WERI-Rb-1 (cell line): ENCODE measurements around the gene CD53.
"Not testable (repeated sequence)": the region's sequence is repeated elsewhere in the genome, so short reads cannot be mapped to it uniquely, and the experiment has no call there.

Source experiments
- DNase-seq: peaks from one replicate; pipeline ENCODE4 v3.0.0-alpha.2; 2020
- H3K27ac ChIP-seq: fragments of 250-450 bp; sonication (Bioruptor Pico); 2 replicates; pipeline ENCODE4 v1.5.1; 2020; ENCODE audit warnings: mild to moderate bottlenecking, moderate library complexity
- H3K27me3 ChIP-seq: fragments of 250-450 bp; sonication (Bioruptor Pico); 2 replicates; pipeline ENCODE4 v1.5.1; 2021; ENCODE audit warnings: mild to moderate bottlenecking, low read depth, moderate library complexity; ENCODE audit not compliant: insufficient read depth, severe bottlenecking
- H3K36me3 ChIP-seq: fragments of 250-450 bp; sonication (Bioruptor Pico); 2 replicates; pipeline ENCODE4 v1.5.1; 2020; ENCODE audit warnings: mild to moderate bottlenecking, moderate library complexity
- H3K4me3 ChIP-seq: 2 replicates; pipeline ENCODE4 v1.5.1; 2011; ENCODE audit warnings: low read depth, mild to moderate bottlenecking, control low read depth, low read length
- H3K9me3 ChIP-seq: fragments of 250-450 bp; sonication (Bioruptor Pico); 2 replicates; pipeline ENCODE4 v1.5.1; 2021; ENCODE audit warnings: mild to moderate bottlenecking, moderate library complexity; ENCODE audit not compliant: severe bottlenecking
- TF ChIP-seq, protein P1 (sequence below): IDR thresholded peaks from 2 replicates; pipeline ENCODE4 v1.5.1; 2011; ENCODE audit warnings: low read depth, mild to moderate bottlenecking, control low read depth, inconsistent platforms, low read length

CD53 gene

DNA sequence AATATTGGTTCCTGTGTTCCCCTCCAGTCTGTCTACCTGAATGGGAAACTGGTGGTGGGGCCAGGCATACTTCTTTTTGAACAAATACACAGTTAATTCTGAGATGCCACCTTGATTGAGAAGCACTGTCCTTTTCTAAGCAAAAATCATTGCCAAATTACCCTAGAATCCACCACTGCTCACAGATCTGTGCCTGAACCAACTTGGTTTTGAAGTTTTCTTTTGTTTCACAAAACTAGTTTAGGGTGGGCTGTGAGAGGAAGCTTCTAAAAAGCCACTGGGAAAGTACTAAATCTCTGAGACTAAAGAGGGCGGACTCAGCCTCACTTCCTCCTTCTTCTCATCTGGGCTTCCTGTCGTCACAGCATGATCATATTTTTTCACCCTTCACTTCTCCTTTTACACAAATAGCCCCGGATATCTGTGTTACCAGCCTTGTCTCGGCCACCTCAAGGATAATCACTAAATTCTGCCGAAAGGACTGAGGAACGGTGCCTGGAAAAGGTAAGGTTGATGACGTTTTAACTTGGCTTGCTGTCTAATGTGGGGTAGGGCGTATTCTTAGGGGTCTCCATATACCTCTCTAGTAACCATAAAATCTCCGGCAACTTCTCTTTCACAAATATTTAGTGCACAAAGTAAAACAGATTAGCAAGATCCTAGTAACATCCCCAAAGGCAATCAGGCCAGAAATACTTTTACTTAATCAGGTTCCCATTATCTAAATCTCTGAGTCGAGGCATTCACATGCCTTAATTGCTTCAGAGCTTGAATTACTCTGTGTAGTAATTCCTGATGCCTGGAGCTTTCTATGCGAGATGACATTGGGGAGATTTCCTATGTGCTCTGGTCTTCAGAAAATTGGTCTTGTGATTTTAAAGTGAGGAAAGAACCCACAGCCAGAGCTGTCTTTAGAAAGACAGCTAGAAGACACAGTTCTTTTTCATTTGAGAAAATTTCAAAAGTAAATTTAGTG lies at the start of gene CD53:
CD53 (plus strand) TSS at position 404 of the 976 bp plus-strand sequence. CDS start 18,261 bp downstream, outside the sequence.
- Histone ChIP-seq H3K27me3 (no peaks in the 10 kb centered on the region), H3K36me3 (no peaks in the 10 kb centered on the region), H3K4me3 (no peak within 1 kb of the TSS), H3K27ac (no peak within 1 kb of the TSS), H3K9me3 (no peaks in the 10 kb centered on the region)
- DNase-seq: no peak
- TF ChIP-seq, protein P1, sequence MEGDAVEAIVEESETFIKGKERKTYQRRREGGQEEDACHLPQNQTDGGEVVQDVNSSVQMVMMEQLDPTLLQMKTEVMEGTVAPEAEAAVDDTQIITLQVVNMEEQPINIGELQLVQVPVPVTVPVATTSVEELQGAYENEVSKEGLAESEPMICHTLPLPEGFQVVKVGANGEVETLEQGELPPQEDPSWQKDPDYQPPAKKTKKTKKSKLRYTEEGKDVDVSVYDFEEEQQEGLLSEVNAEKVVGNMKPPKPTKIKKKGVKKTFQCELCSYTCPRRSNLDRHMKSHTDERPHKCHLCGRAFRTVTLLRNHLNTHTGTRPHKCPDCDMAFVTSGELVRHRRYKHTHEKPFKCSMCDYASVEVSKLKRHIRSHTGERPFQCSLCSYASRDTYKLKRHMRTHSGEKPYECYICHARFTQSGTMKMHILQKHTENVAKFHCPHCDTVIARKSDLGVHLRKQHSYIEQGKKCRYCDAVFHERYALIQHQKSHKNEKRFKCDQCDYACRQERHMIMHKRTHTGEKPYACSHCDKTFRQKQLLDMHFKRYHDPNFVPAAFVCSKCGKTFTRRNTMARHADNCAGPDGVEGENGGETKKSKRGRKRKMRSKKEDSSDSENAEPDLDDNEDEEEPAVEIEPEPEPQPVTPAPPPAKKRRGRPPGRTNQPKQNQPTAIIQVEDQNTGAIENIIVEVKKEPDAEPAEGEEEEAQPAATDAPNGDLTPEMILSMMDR: no peak

- no peak for DNase-seq
- TF ChIP-seq, protein P1: no peak
- Histone ChIP-seq H3K36me3 (no peaks in the 10 kb centered on the region), H3K4me3 (no peak overlapping the region), H3K9me3 (no peaks in the 10 kb centered on the region), H3K27ac (no peak overlapping the region), H3K27me3 (no peaks in the 10 kb centered on the region)
These were observed 48.8 kb upstream of the CD53 start for GRCh38 chr1:110824192-110824591.

DNA sequence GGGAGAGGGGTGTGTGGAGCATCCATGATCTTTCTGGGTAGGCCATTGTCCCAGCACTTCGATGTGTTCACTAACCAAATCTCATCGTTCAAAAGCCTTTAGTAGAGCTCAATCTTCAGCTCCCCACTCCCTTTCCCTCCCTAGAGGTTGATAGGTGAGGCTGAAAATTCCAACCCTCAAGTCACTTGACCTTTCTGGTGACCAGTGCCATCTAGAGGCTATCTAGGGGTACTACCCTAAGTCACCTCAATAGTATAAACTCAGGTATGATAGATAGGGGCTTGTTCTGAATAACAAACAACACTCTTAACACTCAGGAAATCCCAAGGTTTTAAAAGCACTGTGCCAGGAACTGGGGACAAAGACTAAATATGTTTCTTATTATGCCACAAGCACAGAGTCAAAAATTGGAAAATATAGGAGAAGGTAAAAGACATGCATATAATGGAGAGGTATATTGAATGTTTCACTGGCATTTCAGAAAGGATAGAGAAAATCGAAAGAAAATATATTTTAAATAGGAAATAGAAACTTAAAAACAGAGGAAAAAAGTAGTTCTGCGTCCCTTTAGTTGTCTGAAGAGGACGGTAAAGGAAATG lies 42.9 kb upstream of the CD53 start:
- Histone ChIP-seq H3K4me3 (no peak overlapping the region), H3K27me3 (no peaks in the 10 kb centered on the region), H3K27ac (no peak overlapping the region), H3K36me3 (no peaks in the 10 kb centered on the region), H3K9me3 (no peaks in the 10 kb centered on the region)
- TF ChIP-seq, protein P1: peak; percentile 71
- DNase-seq: peak; percentile 30

DNA sequence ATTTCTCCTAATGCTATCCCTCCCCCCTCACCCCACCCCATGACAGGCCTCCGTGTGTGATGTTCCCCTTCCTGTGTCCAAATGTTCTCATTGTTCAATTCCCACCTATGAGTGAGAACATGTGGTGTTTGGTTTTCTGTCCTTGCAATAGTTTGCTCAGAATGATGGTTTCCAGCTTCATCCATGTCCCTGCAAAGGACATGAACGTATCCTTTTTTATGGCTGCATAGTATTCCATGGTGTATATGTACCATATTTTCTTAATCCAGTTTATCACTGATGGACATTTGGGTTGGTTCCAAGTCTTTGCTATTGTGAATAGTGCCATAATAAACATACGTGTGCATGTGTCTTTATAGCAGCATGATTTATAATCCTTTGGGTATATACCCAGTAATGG lies 39.2 kb upstream of the CD53 start:
- not testable (repeated sequence) for H3K4me3 ChIP-seq, DNase-seq, H3K9me3 ChIP-seq, H3K27ac ChIP-seq, H3K36me3 ChIP-seq, H3K27me3 ChIP-seq

DNA sequence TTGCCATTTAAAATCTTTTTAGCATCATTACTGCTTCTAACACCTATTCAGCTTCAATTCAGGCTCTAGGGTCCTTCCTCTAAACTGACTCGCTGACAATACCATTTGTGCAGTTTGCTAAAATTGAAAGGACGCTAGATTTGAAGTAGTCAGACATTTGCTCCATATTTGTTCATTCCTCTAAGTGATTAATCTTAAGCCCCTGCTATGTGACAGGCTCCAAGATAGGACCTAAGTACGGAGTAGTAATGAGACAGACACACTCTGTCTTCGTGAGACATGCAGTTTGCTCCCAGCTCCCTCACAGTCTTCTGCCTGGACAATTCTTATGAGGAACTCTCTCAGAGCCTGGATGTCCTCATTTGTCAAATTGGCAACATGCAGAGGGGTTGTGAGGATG lies 26.1 kb upstream of the CD53 start:
- Histone ChIP-seq H3K9me3 (no peaks in the 10 kb centered on the region), H3K36me3 (no peaks in the 10 kb centered on the region), H3K27me3 (no peaks in the 10 kb centered on the region), H3K27ac (no peak overlapping the region), H3K4me3 (no peak overlapping the region)
- DNase-seq: no peak
- TF ChIP-seq, protein P1: no peak

- no peak for DNase-seq
- TF ChIP-seq, protein P1: no peak
- Histone ChIP-seq H3K27me3 (no peaks in the 10 kb centered on the region), H3K9me3 (no peaks in the 10 kb centered on the region), H3K27ac (no peak overlapping the region), H3K4me3 (no peak overlapping the region), H3K36me3 (no peaks in the 10 kb centered on the region)
These were observed 22.8 kb upstream of the CD53 start for GRCh38 chr1:110850145-110850544.
